A673 (cell line): ENCODE data around the gene AKAP17A.
"Not testable (repeated sequence)": the region's sequence is repeated elsewhere in the genome, so short reads cannot be mapped to it uniquely, and the experiment has no call there.

Source experiments
- EZH2 ChIP-seq: fragments of 200-600 bp; sonication (generic); IDR thresholded peaks from 2 replicates; pipeline ENCODE4 v1.6.1; 2017; ENCODE audit warnings: borderline replicate concordance, low read depth, mild to moderate bottlenecking, mixed read lengths, antibody characterized with exemption, low read length; ENCODE audit not compliant: poor library complexity, severe bottlenecking
- TF ChIP-seq, protein P1 (sequence below): fragments of 300-800, 200-600 bp; sonication (generic); conservative IDR thresholded peaks from 2 replicates; pipeline ENCODE4 v1.5.1; 2017; ENCODE audit warnings: low read depth, mild to moderate bottlenecking, antibody characterized with exemption, low read length, moderate library complexity, mixed read lengths

DNA sequence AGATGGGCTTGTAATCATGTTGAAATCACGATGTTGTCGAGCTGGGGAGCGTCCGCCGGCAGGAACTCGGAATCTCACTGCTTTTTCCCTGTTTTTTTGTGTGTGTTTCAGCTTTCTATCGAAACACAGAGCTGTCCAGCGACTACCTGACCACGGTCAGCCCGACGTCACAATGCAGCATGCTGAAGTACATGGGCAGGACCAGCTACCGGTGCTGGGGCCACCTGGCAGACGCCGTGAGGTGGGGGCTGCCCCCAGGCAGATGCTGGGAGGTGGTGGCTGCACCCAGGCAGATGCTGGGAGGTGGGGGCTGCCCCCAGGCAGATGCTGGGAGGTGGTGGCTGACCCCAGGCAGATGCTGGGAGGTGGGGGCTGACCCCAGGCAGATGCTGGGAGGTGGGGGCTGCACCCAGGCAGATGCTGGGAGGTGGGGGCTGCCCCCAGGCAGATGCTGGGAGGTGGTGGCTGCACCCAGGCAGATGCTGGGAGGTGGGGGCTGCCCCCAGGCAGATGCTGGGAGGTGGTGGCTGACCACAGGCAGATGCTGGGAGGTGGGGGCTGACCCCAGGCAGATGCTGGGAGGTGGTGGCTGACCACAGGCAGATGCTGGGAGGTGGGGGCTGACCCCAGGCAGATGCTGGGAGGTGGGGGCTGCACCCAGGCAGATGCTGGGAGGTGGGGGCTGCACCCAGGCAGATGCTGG, 32.9 kb downstream of the AKAP17A start:
- TF ChIP-seq, protein P1, sequence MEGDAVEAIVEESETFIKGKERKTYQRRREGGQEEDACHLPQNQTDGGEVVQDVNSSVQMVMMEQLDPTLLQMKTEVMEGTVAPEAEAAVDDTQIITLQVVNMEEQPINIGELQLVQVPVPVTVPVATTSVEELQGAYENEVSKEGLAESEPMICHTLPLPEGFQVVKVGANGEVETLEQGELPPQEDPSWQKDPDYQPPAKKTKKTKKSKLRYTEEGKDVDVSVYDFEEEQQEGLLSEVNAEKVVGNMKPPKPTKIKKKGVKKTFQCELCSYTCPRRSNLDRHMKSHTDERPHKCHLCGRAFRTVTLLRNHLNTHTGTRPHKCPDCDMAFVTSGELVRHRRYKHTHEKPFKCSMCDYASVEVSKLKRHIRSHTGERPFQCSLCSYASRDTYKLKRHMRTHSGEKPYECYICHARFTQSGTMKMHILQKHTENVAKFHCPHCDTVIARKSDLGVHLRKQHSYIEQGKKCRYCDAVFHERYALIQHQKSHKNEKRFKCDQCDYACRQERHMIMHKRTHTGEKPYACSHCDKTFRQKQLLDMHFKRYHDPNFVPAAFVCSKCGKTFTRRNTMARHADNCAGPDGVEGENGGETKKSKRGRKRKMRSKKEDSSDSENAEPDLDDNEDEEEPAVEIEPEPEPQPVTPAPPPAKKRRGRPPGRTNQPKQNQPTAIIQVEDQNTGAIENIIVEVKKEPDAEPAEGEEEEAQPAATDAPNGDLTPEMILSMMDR = not testable (repeated sequence)
- not testable (repeated sequence) for TF ChIP-seq EZH2
